Glutamatergic neuron (in vitro differentiated cells): ENCODE results near the gene PGAP3. TPM values are rescaled to one million over a fixed set of nuclear protein-coding genes. Genes with fewer than 3 reads are reported as not detected.

ENCODE experiments used
- DNase-seq: peaks from one replicate; pipeline ENCODE4 v3.0.0; 2022
- H3K27ac Mint-ChIP-seq: one replicate; pipeline ENCODE4 v1.8.0; 2020; ENCODE audit warnings: mild to moderate bottlenecking, mixed read lengths, inconsistent platforms; ENCODE audit not compliant: unreplicated experiment
- H3K27me3 Mint-ChIP-seq: one replicate; pipeline ENCODE4 v1.8.0; 2020; ENCODE audit warnings: mild to moderate bottlenecking, moderate library complexity, mixed read lengths, inconsistent platforms; ENCODE audit not compliant: unreplicated experiment
- H3K36me3 Mint-ChIP-seq: one replicate; pipeline ENCODE4 v1.8.0; 2020; ENCODE audit warnings: mild to moderate bottlenecking, mixed read lengths, inconsistent platforms; ENCODE audit not compliant: unreplicated experiment
- H3K4me1 Mint-ChIP-seq: one replicate; pipeline ENCODE4 v1.8.0; 2020; ENCODE audit warnings: mild to moderate bottlenecking, low read depth, mixed read lengths, inconsistent platforms; ENCODE audit not compliant: unreplicated experiment
- H3K4me3 Mint-ChIP-seq: one replicate; pipeline ENCODE4 v1.8.0; 2020; ENCODE audit warnings: mild to moderate bottlenecking, mixed read lengths, inconsistent platforms; ENCODE audit not compliant: unreplicated experiment
- H3K9me3 Mint-ChIP-seq: one replicate; pipeline ENCODE4 v1.8.0; 2020; ENCODE audit warnings: mild to moderate bottlenecking, moderate library complexity, mixed read lengths, inconsistent platforms; ENCODE audit not compliant: unreplicated experiment
- CTCF ChIP-seq: fragments of 200-600 bp; sonication (generic); IDR thresholded peaks from one replicate; pipeline ENCODE4 v1.5.0; 2021; ENCODE audit not compliant: partially characterized antibody, unreplicated experiment
- total RNA-seq: library from RNA; stranded (reverse); fragmentation: NEBNext Ultra II Directional; extraction: Animal tissue kit (Norgen Biotek cat#: 25700); gene quantifications from one replicate; pipeline ENCODE4 v1.2.1, GENCODE V29; 2021; ENCODE audit not compliant: unreplicated experiment

Gene PGAP3
- total RNA-seq, 1 donor from 2014 or later = 10.7 TPM

- Mint-ChIP-seq H3K27me3 (peaks cover 5% of the 10 kb centered on the region), H3K9me3 (peaks cover 3% of the 10 kb centered on the region), H3K27ac (no peak overlapping the region), H3K36me3 (no peaks in the 10 kb centered on the region), H3K4me3 (no peak overlapping the region), H3K4me1 (no peaks in the 10 kb centered on the region)
- DNase-seq = no peak
- no peak for TF ChIP-seq CTCF
These were observed 14.3 kb downstream of the PGAP3 start for GRCh38 chr17:39673335-39674081.

GRCh38 chr17:39672522-39673334 lies 15.1 kb downstream of the PGAP3 start:
- peaks cover 5% of the 10 kb centered on the region for H3K27me3 Mint-ChIP-seq
- H3K4me3 Mint-ChIP-seq = no peak overlapping the region
- H3K4me1 Mint-ChIP-seq = no peaks in the 10 kb centered on the region
- H3K36me3 Mint-ChIP-seq = no peaks in the 10 kb centered on the region
- no peak overlapping the region for H3K27ac Mint-ChIP-seq
- peak; percentile 28 for TF ChIP-seq CTCF
- DNase-seq = no peak
- peaks cover 4% of the 10 kb centered on the region for H3K9me3 Mint-ChIP-seq

GRCh38 chr17:39671651-39672521 lies 16.0 kb downstream of the PGAP3 start:
- Mint-ChIP-seq H3K4me1 (no peaks in the 10 kb centered on the region), H3K36me3 (no peaks in the 10 kb centered on the region), H3K27ac (no peak overlapping the region), H3K4me3 (no peak overlapping the region), H3K27me3 (peaks cover 7% of the 10 kb centered on the region), H3K9me3 (peaks cover 4% of the 10 kb centered on the region)
- DNase-seq = peak; percentile 69
- TF ChIP-seq CTCF = peak; percentile 38

- Mint-ChIP-seq H3K27ac (no peak overlapping the region), H3K9me3 (peaks cover 4% of the 10 kb centered on the region), H3K27me3 (peaks cover 8% of the 10 kb centered on the region), H3K4me3 (no peak overlapping the region), H3K36me3 (no peaks in the 10 kb centered on the region), H3K4me1 (no peaks in the 10 kb centered on the region)
- TF ChIP-seq CTCF = no peak
- no peak for DNase-seq
These were observed 17.1 kb downstream of the PGAP3 start for GRCh38 chr17:39670746-39671145.
